ENCODE results near the gene KCNIP3.
A peak's percentile ranks its signal among the peaks of the same experiment; 100 is the strongest.
"Not testable (repeated sequence)": the region's sequence is repeated elsewhere in the genome, so short reads cannot be mapped to it uniquely, and the experiment has no call there.

The KCNIP3 gene

DNA sequence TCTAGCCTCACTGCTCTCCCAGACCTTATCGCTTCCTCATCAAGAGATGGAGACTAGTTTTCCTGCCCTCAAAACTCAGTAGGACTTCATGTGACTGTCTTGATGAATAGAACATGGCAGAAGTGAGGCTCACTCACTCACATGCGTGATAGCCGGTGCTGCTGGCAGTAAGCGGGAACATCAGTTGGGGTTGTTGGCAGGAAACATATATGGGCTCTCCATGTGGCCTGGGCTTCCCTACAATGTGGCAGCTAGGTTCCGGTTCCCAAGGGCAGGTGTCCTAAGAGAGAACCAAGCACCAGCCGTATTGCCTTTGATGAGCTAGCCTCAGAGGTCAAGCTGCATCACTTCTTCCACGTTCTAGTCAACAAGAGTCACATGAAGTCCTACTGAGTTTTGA, 90.2 kb downstream of the KCNIP3 start:
- no peak for DNase-seq (ENCODE audit: low spot score)

GRCh38 chr2:95388091-95388692, 91.0 kb downstream of the KCNIP3 start:
- no peak for DNase-seq (ENCODE audit: low spot score)

- no peak for DNase-seq (ENCODE audit: low spot score)
Observed at GRCh38 chr2:95388856-95389244, 91.7 kb downstream of the KCNIP3 start.

DNA sequence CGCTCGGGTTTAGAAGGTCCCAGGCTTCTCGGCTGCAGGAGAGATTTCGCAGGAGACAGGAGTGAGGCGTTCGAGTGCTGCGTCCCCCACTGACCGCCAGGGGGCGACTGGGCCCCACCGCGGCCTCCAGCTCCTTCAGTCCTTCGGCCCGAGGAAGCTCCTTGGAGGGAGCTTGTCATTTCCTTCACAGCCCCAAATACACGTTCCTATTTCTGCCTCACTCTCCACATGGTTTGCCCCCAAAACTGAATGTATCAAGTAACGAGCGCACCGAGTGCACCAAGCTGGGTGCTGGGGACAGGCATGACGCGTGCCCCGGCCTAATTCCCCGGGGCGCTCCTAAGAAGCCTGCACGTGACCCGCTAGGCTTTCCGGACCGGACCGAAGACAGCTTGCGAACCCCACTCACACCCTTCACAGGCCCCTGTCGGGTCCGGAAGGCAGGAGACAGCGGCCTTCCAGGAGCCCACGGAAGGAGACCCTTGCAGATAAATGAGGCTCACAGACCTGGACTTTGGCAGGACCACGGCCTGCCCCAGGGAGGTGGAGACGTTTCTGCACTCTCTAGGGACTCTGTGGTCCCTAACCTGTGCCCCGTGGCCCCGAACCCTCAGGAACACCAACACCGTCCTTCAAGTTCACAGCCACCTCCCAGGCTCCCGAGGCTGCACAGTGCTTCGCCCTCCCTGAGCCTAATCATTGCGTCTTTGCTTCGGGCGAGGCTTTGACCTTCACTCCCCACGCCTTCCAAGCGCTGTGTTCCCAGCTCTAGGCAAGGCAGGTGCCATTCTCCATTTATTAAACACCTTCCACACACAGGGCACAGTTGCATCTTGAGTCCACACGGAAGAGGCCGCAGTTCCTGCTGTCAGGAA, 92.3 kb downstream of the KCNIP3 start:
- DNase-seq (ENCODE audit: low spot score), result peak; percentile 64

- DNase-seq (ENCODE audit: low spot score), result no peak
Observed at GRCh38 chr2:95390272-95390880, 93.2 kb downstream of the KCNIP3 start.

DNA sequence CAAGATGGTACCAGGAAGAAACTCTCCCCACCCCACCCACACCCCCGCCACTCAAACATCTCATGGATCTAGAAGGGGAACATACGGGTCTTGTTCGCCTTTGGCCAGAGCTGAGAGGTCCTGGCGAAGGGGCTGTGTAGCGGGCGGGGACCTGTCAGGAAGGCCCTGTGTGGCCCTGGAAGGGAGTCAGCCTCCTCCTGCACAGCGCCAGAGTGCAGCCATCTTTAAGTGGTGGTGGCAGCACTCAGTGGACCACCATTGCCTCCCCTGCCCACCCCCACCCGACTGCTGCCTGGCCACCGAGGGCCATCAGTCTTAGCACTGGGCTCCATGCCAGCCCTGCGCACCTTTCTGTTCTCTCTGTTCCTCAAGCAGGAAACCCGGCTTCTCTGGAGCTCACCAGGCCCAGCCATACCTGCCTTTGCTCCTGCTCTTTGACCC, 93.8 kb downstream of the KCNIP3 start:
- no peak for DNase-seq (ENCODE audit: low spot score)

DNA sequence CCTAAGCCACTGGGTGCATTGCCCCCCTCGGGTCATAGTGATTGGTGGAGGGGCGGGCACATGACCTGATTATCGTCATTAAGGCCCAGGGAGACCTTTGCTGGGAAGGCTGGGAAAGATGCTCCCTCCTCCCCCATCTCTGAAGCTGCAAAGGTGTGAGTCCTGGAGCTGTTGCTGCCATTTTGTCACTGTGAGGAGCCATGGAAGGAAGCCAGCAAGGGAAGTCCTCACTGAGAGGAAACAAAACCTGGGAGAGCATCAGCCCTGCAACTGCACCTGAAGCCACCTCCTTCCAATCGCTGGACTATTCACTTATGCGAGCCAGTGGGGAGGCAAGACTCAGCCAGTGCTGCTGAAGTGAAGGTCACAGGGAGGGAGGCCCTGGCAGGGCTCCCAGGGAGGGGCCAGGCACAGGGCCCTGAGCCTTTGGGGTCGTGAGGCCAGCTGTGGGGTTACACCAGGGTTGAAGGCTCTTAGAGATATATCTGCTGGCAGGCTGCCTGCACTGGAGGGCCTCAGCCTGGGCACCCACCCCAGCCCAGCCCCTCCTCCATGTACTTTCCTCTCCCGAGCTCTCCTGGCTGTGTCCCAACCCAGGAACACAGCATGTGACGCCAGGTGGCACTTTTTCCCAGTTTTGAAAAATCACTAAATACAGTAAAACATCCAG, 94.6 kb downstream of the KCNIP3 start:
- no peak for DNase-seq (ENCODE audit: low spot score)

DNA sequence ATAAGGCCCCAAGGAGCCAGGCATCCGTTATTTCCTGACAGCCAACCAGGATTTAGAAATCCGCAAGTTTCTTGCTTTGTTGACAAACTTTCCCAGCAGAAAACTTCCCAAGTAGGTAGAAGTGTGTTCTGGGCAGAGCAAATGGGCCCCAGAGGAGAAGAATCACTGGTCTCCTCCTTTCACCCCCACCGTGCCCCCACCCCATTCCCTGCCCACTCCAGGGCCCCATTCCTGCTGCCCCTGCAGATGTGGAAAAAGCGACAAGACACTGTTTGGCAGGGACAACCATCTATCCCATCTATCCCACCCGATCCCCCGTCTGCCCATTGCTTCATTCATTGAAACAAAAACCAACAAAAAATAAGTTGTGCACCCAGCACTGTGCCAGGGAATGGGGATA, 95.2 kb downstream of the KCNIP3 start:
- DNase-seq (ENCODE audit: low spot score), result no peak

DNA sequence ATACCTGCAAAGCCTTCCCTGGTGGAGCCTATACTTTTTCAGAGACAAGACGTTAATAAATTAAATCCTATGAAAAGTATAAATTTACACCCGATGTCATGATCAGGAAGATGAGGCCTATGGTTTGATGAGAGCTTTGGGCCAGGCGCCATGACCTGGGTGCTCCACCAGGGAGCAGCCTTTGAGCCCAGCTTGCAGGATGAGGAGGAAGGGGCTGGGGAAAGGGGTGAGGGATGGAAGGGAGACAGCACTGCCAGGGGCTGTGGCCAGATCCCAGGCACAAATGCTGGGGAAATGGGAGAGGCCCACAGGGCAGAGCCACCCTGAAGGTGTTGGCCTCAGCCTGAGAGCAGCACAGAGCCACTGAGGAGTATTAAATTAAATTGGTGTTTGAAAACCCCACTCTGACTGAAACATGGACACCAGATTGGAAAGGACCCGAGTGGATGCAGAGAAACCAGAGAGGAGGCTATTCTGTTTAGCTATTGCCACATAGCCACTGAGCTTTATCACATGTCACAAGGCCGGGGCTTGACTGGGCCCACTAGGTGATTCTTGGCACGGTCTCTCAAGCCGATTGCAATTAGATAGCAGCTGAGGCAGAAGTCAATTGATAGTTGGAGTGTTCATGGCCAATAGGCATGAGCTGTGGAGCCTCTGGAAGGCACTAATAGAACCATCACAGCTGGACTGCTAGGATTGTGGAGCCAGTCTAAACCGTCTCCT, 95.7 kb downstream of the KCNIP3 start:
- no peak for DNase-seq (ENCODE audit: low spot score)

DNA sequence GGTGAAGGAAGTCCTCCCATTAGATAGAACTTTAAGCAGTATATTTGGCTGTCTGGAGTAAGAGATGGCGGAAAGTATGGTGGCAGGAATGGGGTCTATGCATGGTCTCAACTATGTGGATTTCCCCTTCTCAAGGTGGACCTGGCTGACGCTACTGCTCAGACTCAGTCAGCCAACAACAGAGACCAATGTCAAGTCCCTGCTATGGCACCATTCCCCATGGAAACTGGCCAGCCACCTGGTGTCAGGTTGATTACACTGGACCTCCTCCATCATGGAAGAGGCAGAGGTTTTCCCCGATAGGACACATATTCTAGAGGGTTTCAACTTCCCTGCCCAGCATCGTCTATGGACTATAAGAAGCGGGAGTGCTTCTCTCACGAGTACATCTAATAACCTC, 96.8 kb downstream of the KCNIP3 start:
- DNase-seq (ENCODE audit: low spot score), result no peak

- no peak for DNase-seq (ENCODE audit: low spot score)
Observed at GRCh38 chr2:95399061-95399460, 101.9 kb downstream of the KCNIP3 start.

- DNase-seq (ENCODE audit: low spot score), result no peak
Observed at GRCh38 chr2:95401480-95401879, 104.3 kb downstream of the KCNIP3 start.

DNA sequence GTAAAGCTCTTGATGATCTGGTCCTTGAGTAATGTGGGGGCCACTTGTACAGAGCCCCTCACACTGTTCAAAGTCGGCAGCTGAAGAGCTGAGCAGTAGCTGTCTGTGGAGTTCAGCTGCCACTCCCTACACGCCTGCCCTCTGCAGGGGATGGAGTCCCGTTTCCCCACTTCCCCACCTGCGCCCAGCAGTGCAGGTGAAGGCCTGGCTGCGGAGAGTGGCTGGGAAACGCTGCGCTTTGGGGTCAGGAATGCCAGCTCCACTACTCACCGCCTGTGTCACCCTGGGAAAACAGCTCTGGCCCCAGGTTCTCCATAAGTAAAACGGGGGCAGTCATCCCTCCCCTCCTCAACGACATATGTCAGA, 104.8 kb downstream of the KCNIP3 start:
- DNase-seq (ENCODE audit: low spot score), result peak; percentile 17

DNA sequence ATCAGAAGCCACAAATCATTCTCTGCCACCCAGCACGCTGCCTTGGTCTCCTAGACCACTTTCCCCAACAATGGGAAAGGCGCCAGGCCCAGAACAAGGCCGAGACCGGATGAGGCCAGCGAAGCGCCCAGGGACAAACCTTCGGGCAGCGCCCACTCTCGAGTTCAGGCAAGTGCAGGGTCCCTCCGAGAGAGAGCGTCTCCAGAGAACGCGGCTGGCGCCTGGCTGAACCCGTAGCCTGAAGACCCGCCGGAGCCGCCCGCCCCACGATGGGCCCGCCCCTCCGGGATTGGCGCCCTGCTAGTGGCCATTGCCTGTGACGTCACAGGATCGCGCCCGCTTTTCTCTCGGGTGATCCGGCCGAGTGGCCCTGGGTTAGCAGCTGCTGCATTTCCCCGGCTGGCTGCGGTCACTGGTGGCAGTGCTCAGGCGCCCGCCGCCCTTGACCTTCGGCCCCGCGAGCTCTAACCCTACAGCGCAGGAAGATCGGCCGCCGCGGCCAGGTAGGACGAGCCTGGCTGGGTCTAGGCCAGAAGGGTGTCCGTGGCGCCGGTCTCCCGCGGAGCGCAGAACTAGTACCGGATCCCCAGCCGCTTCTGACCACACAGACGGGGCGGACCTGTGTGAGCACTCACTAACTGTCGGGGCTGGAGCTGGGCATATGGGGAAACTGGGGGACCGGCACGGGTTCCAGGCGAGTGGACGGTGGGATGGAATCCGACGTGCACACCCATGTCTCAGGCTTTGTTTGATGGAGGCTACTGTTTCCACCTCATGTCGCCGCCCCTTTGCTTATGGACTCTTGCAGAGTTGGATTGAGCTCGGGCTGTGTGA, 105.4 kb downstream of the KCNIP3 start, which contains the start of gene FAHD2A:
Gene FAHD2A (plus strand): TSS at position 339 of the 834 bp plus-strand sequence. CDS start 2,851 bp downstream, outside the sequence.
- DNase-seq (ENCODE audit: low spot score), result peak; percentile 94

- DNase-seq (ENCODE audit: low spot score), result peak; percentile 55
Observed at GRCh38 chr2:95403204-95403721, 106.1 kb downstream of the KCNIP3 start.

DNA sequence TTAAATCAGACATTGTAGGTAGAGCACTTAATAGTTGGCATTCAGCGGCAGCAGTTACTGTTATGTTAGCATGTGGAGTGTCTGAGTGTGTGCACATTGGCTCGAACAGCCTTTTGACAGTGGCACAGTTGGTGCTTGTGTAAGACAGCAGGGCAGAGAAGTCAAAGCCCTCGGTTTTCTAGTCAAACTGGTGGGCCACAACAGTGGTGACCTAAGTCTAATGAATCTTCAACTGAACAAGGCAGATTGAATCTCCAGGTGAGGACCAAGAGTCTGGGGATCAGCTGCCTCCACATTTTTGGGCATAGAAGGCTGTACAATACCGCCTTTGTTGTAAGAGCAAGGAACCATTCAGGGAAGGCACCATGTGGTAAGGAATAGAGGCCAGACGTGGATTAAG, 106.7 kb downstream of the KCNIP3 start:
- not testable (repeated sequence) for DNase-seq (ENCODE audit: low spot score)

- DNase-seq (ENCODE audit: low spot score), result not testable (repeated sequence)
Observed at GRCh38 chr2:95404676-95405075, 107.5 kb downstream of the KCNIP3 start.

- not testable (repeated sequence) for DNase-seq (ENCODE audit: low spot score)
Observed at GRCh38 chr2:95411239-95411638, 114.1 kb downstream of the KCNIP3 start.

GRCh38 chr2:95414015-95414594, 117.0 kb downstream of the KCNIP3 start:
- peak; percentile 67 for DNase-seq (ENCODE audit: low spot score)

GRCh38 chr2:95415138-95415537, 118.0 kb downstream of the KCNIP3 start:
- DNase-seq (ENCODE audit: low spot score), result not testable (repeated sequence)
